Testis (tissue), 3 donors: Measurements from ENCODE around the gene MYH9. TPM values are rescaled to one million over a fixed set of nuclear protein-coding genes. Genes with fewer than 3 reads are reported as not detected.
"Not testable (repeated sequence)": the region's sequence is repeated elsewhere in the genome, so short reads cannot be mapped to it uniquely, and the experiment has no call there.

Experiments used
- DNase-seq: peaks from one replicate; pipeline ENCODE4 v3.0.0-alpha.2; 2019
- H3K27ac ChIP-seq, 2 donors: fragments of 200-600 bp; sonication (generic); one replicate each; pipeline ENCODE4 v1.5.1; 2019
- H3K27me3 ChIP-seq: fragments of 200-600 bp; sonication (generic); one replicate; pipeline ENCODE4 v1.5.1; 2019
- H3K36me3 ChIP-seq: fragments of 200-600 bp; sonication (generic); one replicate; pipeline ENCODE4 v1.5.1; 2017; ENCODE audit warnings: low read depth; ENCODE audit errors: missing control alignments
- H3K4me1 ChIP-seq: fragments of 200-600 bp; sonication (generic); one replicate; pipeline ENCODE4 v1.5.1; 2019
- H3K4me3 ChIP-seq, 2 donors: fragments of 200-600 bp; sonication (generic); one replicate each; pipeline ENCODE4 v1.5.1; 2017 to 2019
- H3K9me3 ChIP-seq: fragments of 200-600 bp; sonication (generic); one replicate; pipeline ENCODE4 v1.5.1; 2017
- POLR2A ChIP-seq: fragments of 450-650 bp; IDR thresholded peaks from one replicate; pipeline ENCODE4 v1.6.1; 2017; ENCODE audit warnings: antibody characterized with exemption, mild to moderate bottlenecking, moderate library complexity
- WGBS, 2 donors: methylation state at CpG; one replicate each; pipeline ENCODE4 v1.1.5; 2018; 5-methylcytosine and 5-hydroxymethylcytosine counted together
- intact Hi-C: fragments of 100-400 bp; cut with DNase I; formaldehyde crosslinking; loops from one replicate; pipeline ENCODE4 v1.15.1; 2023; ENCODE audit warnings: low total_unique reads
- polyA plus RNA-seq: library from polyadenylated mRNA; stranded (reverse); fragments of 350-450 nt; fragmentation: Illumina TruSeq; extraction: RNeasy Lipid Tissue Mini Kit (QIAGEN cat#74804); gene quantifications from one replicate; pipeline ENCODE4 v1.2.3, GENCODE V29; 2014; ENCODE audit warnings: low read depth, low replicate concordance; ENCODE audit not compliant: insufficient read depth
- total RNA-seq, 2 donors: library from RNA; depleted of rRNA; stranded (reverse); fragments of >200 nt; gene quantifications; one replicate each; pipeline ENCODE4 v1.2.3, GENCODE V29; 2016
- TF ChIP-seq, protein P1 (sequence below), 3 experiments: fragments of 450-650 bp in 2 of 3; fragments of 200-600 bp in 1 of 3; sonication (generic) in 1 of 3; IDR thresholded peaks; one replicate each; pipeline ENCODE4 v1.5.1; 2016 to 2019; ENCODE audit warnings: antibody characterized with exemption in 3 of 3, mild to moderate bottlenecking in 2 of 3, moderate library complexity in 1 of 3

Gene MYH9
- total and polyA plus RNA-seq, 3 donors from 2014 or later: 129 to 146 (median 141) TPM

DNA sequence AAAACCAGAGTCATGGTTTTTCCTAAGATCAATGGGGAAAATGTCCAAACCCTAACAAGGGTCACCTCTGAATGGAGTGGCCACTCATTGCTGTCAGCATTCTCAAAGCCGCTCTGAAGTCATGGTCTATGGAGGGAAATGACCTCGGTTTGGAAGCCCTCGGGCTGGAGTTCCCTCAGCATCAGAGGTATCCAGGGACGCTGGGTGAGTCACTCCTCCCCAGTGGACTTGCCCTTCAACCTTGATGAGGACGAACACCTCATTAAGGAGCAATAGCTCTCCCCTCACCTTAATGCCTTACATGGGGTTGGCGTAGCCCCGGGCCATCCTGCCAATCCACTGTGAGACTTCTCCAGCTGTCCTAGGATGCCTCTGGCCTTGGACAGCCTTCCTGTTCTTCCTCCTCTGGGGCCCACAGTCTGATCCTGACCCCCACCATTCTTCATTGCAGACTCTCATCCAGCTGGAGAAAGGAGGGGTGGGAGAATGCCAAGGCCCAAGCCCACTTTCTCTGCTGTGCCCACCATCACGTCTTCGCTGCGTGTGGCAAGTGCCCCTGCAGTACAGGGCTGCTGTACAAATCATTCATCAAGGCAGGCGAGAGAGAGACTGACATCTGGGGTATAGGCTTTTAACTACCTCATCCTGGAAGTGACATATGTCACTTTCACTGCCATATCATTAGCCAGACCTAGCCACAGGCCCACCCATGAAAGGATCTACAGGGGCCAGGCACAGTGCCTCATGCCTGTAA, 25.4 kb upstream of the MYH9 start:
- Histone ChIP-seq H3K36me3 (no peaks in the 10 kb centered on the region), H3K4me3 (no peak overlapping the region), H3K9me3 (no peaks in the 10 kb centered on the region), H3K4me1 (peaks cover 4% of the 10 kb centered on the region), H3K27ac (no peak overlapping the region), H3K27me3 (no peaks in the 10 kb centered on the region)
- TF ChIP-seq, protein P1, sequence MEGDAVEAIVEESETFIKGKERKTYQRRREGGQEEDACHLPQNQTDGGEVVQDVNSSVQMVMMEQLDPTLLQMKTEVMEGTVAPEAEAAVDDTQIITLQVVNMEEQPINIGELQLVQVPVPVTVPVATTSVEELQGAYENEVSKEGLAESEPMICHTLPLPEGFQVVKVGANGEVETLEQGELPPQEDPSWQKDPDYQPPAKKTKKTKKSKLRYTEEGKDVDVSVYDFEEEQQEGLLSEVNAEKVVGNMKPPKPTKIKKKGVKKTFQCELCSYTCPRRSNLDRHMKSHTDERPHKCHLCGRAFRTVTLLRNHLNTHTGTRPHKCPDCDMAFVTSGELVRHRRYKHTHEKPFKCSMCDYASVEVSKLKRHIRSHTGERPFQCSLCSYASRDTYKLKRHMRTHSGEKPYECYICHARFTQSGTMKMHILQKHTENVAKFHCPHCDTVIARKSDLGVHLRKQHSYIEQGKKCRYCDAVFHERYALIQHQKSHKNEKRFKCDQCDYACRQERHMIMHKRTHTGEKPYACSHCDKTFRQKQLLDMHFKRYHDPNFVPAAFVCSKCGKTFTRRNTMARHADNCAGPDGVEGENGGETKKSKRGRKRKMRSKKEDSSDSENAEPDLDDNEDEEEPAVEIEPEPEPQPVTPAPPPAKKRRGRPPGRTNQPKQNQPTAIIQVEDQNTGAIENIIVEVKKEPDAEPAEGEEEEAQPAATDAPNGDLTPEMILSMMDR (IDR thresholded peaks at IDR 0.05): no peak
- no peak for TF ChIP-seq POLR2A
- intact Hi-C loops: no loop called here
- no peak for DNase-seq
- WGBS, 2 donors: 86% methylated on average over 9 to 11 of the region's 11 CpGs

GRCh38 chr22:36411589-36412258, 24.0 kb upstream of the MYH9 start:
- no peak for DNase-seq
- no peaks in the 10 kb centered on the region for H3K27me3 ChIP-seq
- WGBS, 2 donors: 69 to 75% methylated on average over 6 of the region's 6 CpGs
- H3K4me3 ChIP-seq: no peak overlapping the region
- no peaks in the 10 kb centered on the region for H3K9me3 ChIP-seq
- intact Hi-C loops: no loop called here
- H3K4me1 ChIP-seq: peaks cover 4% of the 10 kb centered on the region
- TF ChIP-seq, protein P1 (IDR thresholded peaks at IDR 0.05): no peak
- TF ChIP-seq POLR2A: no peak
- H3K27ac ChIP-seq: no peak overlapping the region
- no peaks in the 10 kb centered on the region for H3K36me3 ChIP-seq

- H3K4me3 ChIP-seq: peak overlapping the region; percentile 42 to 48
- peak overlapping the region; percentile 31 to 49 for H3K27ac ChIP-seq
- peak; percentile 98 for DNase-seq
- peaks cover 4% of the 10 kb centered on the region for H3K4me1 ChIP-seq
- no peaks in the 10 kb centered on the region for H3K36me3 ChIP-seq
- no peaks in the 10 kb centered on the region for H3K27me3 ChIP-seq
- intact Hi-C loops: no loop called here
- 11 to 14% methylated on average over 40 to 56 of the region's 56 CpGs for WGBS, 2 donors
- H3K9me3 ChIP-seq: no peaks in the 10 kb centered on the region
- TF ChIP-seq, protein P1 (IDR thresholded peaks at IDR 0.05): no peak
- TF ChIP-seq POLR2A: no peak
Observed at GRCh38 chr22:36409911-36410756, 22.4 kb upstream of the MYH9 start.

- WGBS, 2 donors: 57 to 67% methylated on average over 13 to 15 of the region's 15 CpGs
- H3K9me3 ChIP-seq, intact Hi-C loops, DNase-seq, H3K4me1 ChIP-seq, H3K36me3 ChIP-seq, H3K27me3 ChIP-seq: not testable (repeated sequence)
- Histone ChIP-seq H3K27ac (peak overlapping the region; percentile 31 to 49), H3K4me3 (peak overlapping the region; percentile 42 to 48)
- TF ChIP-seq, protein P1 (IDR thresholded peaks at IDR 0.05): peak in 2 of 3 experiments; percentile 10 to 29
Observed at GRCh38 chr22:36409554-36409910, 21.8 kb upstream of the MYH9 start.
